HFF-Myc (cell line): ENCODE measurements around the gene ZDHHC7.
"Not testable (repeated sequence)": the region's sequence is repeated elsewhere in the genome, so short reads cannot be mapped to it uniquely, and the experiment has no call there.

Source experiments
- DNase-seq: peaks from one replicate; pipeline ENCODE4 v3.0.0-alpha.2; 2011; ENCODE audit warnings: low read depth; ENCODE audit errors: extremely low read depth
- H3K4me3 ChIP-seq: replicated peaks from 2 replicates; pipeline ENCODE4 v1.5.1; 2011; ENCODE audit warnings: low read depth, mild to moderate bottlenecking, control low read depth, low read length
- CTCF ChIP-seq: IDR thresholded peaks from 2 replicates; pipeline ENCODE4 v1.5.1; 2012; ENCODE audit warnings: mild to moderate bottlenecking, low read depth, low read length, control low read depth; ENCODE audit errors: missing control alignments

Gene ZDHHC7

GRCh38 chr16:85034591-85035433 is 23.5 kb upstream of the ZDHHC7 start:
- no peak for TF ChIP-seq CTCF
- no peak overlapping the region for H3K4me3 ChIP-seq
- DNase-seq: no peak

DNA sequence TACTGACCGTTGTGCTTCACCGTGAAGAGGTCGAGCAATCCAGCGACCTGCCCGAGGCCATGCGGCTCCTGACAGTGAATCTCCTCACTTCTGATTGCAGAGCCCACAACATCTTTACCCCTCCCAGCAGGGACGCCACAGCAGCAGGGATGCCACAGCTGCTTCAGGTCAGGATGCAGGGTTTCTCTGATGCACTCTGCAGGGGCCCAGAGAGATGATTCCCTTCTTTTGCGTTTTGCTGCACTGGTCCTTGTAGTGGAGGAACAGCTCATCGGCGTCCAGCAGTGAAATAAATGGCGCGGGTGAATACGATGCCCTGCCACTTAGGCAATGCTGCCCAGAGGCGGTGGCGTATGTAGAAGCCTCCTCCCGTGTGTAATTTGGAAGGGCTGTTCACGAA is 21.8 kb upstream of the ZDHHC7 start:
- no peak for DNase-seq
- H3K4me3 ChIP-seq: no peak overlapping the region

GRCh38 chr16:85032187-85032586 is 20.9 kb upstream of the ZDHHC7 start:
- H3K4me3 ChIP-seq: not testable (repeated sequence)

More for the DNA sequence above, 21.8 kb upstream of the ZDHHC7 start:
- TF ChIP-seq CTCF: no peak

GRCh38 chr16:85031451-85031850 is 20.1 kb upstream of the ZDHHC7 start:
- no peak for TF ChIP-seq CTCF
- no peak overlapping the region for H3K4me3 ChIP-seq
- DNase-seq: no peak

More at GRCh38 chr16:85032187-85032586, 20.9 kb upstream of the ZDHHC7 start:
- not testable (repeated sequence) for DNase-seq

- DNase-seq: no peak
- no peak overlapping the region for H3K4me3 ChIP-seq
- TF ChIP-seq CTCF: no peak
Observed at GRCh38 chr16:85029981-85030401, 18.7 kb upstream of the ZDHHC7 start.

DNA sequence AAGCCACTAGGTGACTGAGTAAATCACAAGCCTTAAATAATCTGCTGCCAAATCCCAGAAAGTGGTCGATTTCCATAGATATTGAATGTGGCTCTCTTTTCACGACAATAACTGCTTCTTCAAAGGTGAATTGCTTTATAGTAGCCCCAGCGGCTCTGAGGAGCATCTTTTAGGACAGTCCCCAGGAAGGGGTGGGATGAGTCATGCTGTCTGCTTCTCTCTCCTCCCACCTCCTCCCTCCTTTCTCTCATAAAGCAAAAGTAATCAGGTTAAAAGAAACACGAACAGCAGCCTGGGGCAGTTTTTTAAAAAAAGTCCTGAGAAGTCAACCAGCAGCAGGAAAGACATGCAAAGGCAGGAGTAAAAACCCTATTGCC is 18.1 kb upstream of the ZDHHC7 start:
- no peak for TF ChIP-seq CTCF
- no peak overlapping the region for H3K4me3 ChIP-seq
- DNase-seq: no peak

DNA sequence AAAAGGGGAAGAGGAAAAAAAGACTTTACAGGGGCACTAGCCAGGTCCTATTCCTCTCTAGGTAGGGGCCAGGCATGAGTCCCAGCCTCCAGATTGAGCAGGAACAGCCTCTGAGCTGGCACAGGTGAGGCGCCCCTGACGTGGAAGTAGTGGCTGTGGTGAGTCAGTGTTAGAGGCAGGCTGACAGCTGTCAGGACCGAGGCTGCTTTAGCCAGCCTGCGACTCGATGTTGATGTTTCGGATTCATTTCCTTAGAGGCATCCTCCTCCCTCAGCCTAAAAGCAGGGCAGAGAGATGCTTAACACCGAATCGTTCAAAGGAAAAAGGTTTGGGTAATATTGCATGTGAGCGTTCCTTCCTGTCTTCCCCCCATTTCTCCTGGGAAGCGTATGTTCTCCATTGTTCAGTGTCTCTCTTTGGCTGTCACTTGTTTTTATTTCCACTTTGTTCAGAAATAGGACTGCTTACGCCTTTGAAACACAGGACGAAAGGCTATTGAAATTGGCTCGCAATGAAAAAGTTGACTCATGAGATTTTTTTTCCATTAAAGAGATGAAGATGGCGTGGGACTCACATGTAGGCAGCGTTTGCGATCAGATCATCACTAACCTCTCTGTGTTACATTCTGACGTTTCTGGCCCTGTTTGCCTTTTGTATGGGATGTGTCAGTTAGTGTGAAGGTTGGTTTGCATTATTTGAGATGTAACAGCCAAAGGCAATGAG is 17.5 kb upstream of the ZDHHC7 start:
- no peak for TF ChIP-seq CTCF
- no peak for DNase-seq
- peak overlapping the region; percentile 58 for H3K4me3 ChIP-seq
